GM18499 (cell line): ENCODE measurements around the gene CCR8.
"Not testable (repeated sequence)": the region's sequence is repeated elsewhere in the genome, so short reads cannot be mapped to it uniquely, and the experiment has no call there.

ENCODE experiments used
- ATAC-seq: cut with Tn5 transposase; IDR thresholded peaks from one replicate; pipeline ENCODE4 v1.9.1; 2021; ENCODE audit warnings: moderate number of reproducible peaks; ENCODE audit not compliant: insufficient read depth, unreplicated experiment

The CCR8 gene

GRCh38 chr3:39302178-39302577 is 27.3 kb upstream of the CCR8 start:
- ATAC-seq, result no peak

DNA sequence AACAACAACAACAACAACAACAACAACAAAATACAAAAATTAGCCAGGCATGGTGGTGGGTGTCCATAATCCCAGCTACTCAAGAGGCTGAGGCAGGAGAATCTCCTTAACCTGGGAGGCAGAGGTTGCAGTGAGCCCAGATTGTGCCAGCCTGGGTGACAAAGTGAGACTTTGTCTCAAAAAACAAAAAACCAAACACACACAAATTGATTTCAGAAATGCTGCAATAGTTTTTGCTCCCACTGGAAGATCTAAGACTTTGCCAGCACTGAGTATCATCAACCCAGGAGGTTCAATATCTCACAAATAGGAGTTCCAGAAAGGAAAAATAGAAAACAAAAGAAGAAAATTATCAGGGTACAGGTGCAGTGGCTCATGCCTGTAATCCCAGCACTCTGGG is 16.2 kb upstream of the CCR8 start:
- ATAC-seq, result no peak

DNA sequence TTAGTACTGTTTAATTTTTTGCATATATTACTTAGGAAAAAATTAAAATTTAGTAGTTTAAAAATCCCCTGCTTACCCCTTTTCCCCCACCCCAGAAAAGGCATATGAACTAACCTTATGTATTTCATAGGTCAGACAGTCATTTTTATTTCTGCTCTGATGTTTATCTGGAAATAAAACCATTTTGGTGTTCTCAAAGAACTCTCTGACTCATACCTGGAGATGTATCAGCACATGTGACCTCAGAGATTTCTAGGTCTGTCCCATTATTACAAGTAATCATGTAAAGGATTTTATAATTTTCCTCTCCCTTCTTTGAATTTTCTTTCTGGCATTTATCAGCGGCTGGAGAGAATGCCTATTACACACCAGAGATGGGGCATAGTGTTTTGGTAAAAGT is 14.1 kb upstream of the CCR8 start:
- ATAC-seq, result no peak

DNA sequence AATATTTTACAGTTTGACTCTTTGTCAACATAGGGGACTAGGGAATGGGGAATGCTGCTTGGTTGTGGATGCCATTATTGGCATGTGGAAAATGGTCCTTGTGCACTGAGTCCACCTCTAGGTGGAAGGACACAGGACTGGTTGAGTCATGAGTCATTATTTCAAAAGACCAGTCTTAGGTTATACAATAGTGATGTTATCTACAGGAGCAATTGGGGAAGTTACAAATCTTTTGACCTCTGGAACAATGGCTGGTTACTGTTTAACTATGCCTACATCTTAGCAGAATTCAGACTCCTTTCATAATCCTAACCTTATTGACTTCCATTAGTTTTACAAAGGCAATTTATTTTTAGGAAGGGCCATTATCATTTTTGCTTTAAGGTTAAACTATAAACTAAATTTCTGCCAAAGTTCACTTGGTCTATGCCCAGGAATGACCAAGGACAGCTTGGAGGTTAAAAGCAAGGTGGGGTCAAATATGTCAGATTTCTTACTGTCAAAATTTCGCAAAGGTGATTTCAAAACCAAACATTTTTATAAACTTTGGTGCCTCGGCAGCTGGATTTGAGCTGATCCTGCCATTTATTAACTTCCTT is 11.8 kb upstream of the CCR8 start:
- no peak for ATAC-seq

DNA sequence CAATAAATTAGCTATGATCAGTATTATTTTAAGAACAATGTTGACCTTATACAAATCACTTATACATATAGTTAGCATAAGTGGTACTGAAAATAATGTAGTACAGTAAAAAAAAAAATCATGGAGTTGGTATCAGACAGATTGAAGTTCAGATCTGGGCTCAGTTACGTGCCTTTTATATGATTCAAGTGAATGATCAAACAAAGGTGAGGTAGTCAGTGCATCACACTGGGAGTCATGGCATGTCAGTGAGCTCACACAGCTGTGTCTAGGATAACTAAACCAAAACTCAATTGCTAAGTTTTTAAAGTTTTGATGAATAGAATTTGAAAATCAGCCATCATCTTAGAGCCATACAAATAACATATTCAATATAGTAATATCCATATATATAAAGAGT is 11.2 kb upstream of the CCR8 start:
- ATAC-seq, result no peak

GRCh38 chr3:39319249-39319648 is 10.3 kb upstream of the CCR8 start:
- ATAC-seq, result no peak

DNA sequence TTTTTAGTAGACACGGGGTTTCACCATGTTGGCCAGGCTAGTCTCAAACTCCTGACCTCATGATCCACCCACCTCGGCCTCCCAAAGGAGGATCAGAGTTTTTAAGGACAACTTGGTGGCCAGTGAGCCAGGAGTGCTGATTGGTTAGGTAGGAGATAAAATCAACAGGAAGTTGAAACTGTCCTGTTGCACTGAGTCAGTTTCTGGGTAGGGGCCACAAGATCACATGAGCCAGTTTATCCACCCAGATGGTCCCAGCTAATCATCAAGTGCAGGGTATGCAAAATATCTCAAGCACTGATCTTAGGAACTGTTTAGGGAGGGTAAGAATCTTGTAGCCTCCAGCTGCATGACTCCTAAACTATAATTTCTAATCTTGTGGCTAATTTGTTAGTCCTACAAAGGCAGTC is 7.9 kb upstream of the CCR8 start:
- ATAC-seq, result not testable (repeated sequence)

- ATAC-seq, result not testable (repeated sequence)
Measured at GRCh38 chr3:39322209-39322715, 7.2 kb upstream of the CCR8 start.

DNA sequence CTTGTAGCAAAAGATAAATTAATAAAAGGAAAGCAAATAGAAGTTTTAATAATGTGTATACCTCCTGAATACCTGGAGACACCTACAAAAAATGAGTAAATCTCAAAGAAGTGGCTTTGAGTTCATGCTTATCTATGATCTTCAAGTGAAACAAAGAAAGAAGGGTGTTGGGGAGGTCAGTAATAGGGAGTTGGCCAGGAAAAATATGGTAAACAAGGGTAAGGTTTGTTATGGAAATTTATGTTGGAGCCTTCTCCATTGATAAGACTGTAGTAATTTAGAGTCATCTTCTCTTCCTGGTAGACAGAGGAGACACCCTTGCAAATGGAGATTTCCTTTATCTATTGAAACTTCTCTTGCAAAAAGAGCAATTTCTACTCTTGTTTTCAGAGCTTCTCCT is 6.6 kb upstream of the CCR8 start:
- no peak for ATAC-seq

- ATAC-seq, result no peak
Measured at GRCh38 chr3:39323494-39323893, 6.0 kb upstream of the CCR8 start.

DNA sequence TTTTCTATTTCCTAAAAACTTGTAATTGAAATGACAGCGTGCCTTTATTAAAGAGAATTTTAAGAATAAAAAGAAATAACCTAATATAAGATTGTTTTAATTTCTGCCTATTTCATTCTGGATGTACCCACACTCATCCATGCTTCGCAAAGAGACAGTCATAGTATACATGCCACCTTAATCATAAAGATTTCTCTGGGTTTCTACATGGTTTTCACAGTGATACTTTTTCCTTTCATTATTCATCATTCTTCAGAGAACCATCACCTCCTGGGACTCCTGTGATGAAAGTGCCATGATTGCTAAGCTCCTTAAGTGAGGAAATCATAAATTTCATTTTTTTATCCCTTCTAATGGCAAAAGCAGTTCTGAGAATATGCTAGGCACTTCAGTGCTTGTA is 4.3 kb upstream of the CCR8 start:
- ATAC-seq, result no peak

DNA sequence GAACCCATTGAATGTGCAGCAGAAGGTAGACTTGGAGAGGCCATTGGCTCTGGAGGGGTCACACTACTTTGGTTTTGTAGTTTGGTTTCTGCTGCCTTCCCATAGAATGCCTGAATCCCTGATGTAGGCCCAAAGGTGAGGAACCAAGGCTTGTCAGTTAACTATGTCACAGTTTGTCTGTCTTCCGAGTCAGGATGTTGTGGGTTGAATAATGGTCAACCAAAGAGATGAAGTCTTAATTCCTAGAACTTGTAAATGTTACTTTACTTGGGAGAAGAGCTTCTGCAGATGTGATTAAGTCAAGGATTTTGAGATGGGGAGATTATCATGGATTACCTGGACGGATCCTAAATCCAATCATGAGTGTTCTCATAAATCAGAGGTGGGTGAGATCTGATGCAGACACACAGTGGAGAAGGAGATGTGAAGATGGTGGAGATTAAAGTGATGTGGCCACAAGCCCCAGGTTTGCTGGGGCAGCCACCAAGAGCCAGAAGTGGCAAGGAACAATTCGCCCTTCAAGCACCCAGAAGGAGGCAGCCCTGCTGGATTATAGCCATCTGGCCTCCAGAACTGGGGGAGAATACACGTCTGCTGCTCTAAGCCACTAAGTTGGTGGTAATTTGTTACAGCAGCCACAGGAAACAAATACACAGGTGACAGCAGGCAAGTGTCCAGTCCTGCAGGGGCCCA is 2.3 kb upstream of the CCR8 start:
- no peak for ATAC-seq

GRCh38 chr3:39327746-39328349 is 1.7 kb upstream of the CCR8 start:
- ATAC-seq, result no peak

DNA sequence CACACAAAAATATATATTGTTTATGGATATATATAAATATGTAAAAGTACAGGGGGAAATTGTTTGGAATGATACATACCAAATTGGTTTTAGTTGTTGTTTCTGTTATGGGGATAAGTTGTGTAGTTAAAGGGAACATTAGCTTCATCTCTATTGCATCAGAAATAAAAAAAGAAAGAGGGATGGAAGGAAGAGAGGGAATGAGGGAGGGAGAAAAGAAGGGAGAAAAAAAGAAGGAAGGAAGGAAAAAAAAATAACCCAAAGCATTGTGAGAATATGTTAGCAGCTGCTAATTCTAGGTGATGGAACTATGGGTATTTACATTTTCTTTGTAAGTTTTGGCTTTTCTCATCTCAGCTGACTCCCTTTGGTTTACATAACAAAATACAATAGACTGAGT is 1.3 kb downstream of the CCR8 start:
- ATAC-seq, result no peak

DNA sequence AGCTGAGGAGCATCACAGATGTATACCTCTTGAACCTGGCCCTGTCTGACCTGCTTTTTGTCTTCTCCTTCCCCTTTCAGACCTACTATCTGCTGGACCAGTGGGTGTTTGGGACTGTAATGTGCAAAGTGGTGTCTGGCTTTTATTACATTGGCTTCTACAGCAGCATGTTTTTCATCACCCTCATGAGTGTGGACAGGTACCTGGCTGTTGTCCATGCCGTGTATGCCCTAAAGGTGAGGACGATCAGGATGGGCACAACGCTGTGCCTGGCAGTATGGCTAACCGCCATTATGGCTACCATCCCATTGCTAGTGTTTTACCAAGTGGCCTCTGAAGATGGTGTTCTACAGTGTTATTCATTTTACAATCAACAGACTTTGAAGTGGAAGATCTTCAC is 3.0 kb downstream of the CCR8 start:
- no peak for ATAC-seq

GRCh38 chr3:39333607-39334006 is 4.1 kb downstream of the CCR8 start:
- ATAC-seq, result no peak

GRCh38 chr3:39334205-39334604 is 4.7 kb downstream of the CCR8 start:
- ATAC-seq, result no peak

DNA sequence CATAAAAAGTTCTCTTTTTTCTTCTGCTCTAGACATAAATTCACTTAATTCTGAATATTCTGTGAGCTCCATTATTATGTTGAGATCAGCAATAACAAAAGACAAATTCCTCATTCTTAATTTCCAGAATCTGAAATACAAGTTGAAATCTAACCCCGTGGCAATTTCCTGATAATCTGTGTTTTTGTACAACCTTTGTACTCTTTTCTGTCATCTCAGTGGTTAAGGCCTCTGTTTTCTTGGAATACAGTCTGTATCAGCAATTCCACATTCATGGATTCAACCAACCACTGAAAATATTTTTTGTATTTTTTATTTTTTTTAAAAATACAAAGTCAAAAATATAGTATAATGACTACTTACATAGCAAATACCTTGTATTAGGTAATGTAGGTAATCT is 8.7 kb downstream of the CCR8 start:
- no peak for ATAC-seq

GRCh38 chr3:39339086-39339485 is 9.6 kb downstream of the CCR8 start:
- no peak for ATAC-seq

GRCh38 chr3:39343076-39343717 is 13.7 kb downstream of the CCR8 start:
- no peak for ATAC-seq

GRCh38 chr3:39343760-39344159 is 14.3 kb downstream of the CCR8 start:
- ATAC-seq, result no peak
